ENCODE data around the gene MED27.

MED27 gene

DNA sequence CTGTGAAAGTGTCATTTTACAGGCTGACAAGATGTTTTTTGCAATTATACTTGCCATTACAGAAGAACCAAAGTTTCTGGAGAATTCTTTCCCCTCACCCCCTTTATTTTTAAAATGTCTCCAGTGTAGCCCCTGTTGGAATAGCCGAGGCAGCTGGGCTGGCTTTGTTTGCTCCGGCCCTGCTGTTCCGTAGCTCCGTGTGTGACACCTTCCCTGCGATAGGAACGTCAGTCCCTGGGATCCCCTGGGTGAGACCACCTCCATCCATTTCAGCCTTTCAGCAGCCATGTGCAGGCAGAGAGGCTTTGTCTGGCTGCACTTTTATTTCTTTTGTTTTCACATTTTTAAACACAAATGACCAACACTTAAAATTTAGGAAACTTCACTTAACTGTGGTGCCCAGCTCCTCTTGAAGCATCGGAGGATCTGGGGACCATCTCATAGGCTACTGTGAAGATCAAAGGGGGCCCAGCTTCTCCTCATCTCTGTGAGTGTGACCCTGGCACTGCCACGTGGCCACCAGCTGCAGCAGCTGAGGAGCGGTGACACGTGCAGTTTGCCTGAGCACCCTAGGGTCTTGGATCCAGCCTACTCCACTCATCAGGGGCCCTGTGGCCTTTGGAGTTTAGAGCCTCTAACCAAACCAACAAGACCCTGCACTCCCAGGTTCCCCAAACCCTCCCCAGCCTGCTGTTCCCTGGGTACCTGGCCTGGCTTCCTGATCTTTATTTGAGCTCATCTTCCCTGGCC lies 214.0 kb downstream of the MED27 start:
- TF ChIP-seq EZH2phosphoT487 (IDR thresholded peaks at IDR 0.05; ENCODE audit: borderline replicate concordance): no peak
- TF ChIP-seq, protein P1, sequence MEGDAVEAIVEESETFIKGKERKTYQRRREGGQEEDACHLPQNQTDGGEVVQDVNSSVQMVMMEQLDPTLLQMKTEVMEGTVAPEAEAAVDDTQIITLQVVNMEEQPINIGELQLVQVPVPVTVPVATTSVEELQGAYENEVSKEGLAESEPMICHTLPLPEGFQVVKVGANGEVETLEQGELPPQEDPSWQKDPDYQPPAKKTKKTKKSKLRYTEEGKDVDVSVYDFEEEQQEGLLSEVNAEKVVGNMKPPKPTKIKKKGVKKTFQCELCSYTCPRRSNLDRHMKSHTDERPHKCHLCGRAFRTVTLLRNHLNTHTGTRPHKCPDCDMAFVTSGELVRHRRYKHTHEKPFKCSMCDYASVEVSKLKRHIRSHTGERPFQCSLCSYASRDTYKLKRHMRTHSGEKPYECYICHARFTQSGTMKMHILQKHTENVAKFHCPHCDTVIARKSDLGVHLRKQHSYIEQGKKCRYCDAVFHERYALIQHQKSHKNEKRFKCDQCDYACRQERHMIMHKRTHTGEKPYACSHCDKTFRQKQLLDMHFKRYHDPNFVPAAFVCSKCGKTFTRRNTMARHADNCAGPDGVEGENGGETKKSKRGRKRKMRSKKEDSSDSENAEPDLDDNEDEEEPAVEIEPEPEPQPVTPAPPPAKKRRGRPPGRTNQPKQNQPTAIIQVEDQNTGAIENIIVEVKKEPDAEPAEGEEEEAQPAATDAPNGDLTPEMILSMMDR (conservative IDR thresholded peaks at IDR 0.05; ENCODE audit: low read length): no peak
- Histone ChIP-seq H3K9me2 (replicated peaks; ENCODE audit: low read depth, low read length) (no peaks in the 10 kb centered on the region), H2AFZ (ENCODE audit: low read length) (no peak overlapping the region), H3F3A (ENCODE audit: low read depth) (no peaks in the 10 kb centered on the region), H3K27me3 (ENCODE audit: insufficient read depth, low read length, poor library complexity, severe bottlenecking) (no peaks in the 10 kb centered on the region), H3K4me2 (ENCODE audit: low read depth, low read length, poor library complexity, severe bottlenecking) (no peak overlapping the region), H3K79me2 (ENCODE audit: insufficient read depth, low read length) (no peaks in the 10 kb centered on the region), H3K4me3 (ENCODE audit: low read length, poor library complexity, severe bottlenecking) (no peak overlapping the region), H3K9ac (ENCODE audit: low read depth, low read length, poor library complexity, severe bottlenecking) (no peak overlapping the region), H3K9me3 (ENCODE audit: insufficient read depth, low read depth, low read length) (no peaks in the 10 kb centered on the region), H4K20me1 (ENCODE audit: insufficient read depth, low read length, poor library complexity, severe bottlenecking) (no peaks in the 10 kb centered on the region), H3K36me3 (ENCODE audit: insufficient read depth, low read length) (peaks cover 11% of the 10 kb centered on the region; the same call in 1 of the 2 replicates), H3K4me1 (ENCODE audit: insufficient read depth, low read length, poor library complexity, severe bottlenecking) (no peaks in the 10 kb centered on the region)

DNA sequence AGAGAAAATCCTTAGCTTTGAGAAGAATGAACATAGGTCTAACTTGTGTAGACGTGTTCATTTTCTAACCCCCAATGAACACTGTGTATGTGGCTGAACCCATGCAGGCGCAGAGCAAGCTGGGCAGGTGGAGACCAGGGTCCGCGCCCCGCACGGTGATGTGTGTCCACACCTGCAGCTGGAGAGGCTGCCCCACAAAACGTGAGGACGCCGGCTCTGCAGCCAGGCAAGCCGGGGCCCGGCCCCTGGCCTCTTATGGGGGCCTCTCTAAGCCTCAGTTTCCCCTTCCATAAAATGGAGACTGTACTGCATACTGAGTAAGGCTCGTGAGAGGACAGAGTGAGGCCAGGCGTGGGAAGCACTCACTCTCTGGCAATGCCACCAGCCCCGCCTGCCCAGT lies 215.1 kb downstream of the MED27 start:
- no peaks in the 10 kb centered on the region for H4K20me1 ChIP-seq (ENCODE audit: insufficient read depth, low read length, poor library complexity, severe bottlenecking)
- no peaks in the 10 kb centered on the region for H3K9me2 ChIP-seq (replicated peaks; ENCODE audit: low read depth, low read length)
- no peak for TF ChIP-seq EZH2phosphoT487 (IDR thresholded peaks at IDR 0.05; ENCODE audit: borderline replicate concordance)
- TF ChIP-seq, protein P1 (conservative IDR thresholded peaks at IDR 0.05; ENCODE audit: low read length): no peak
- H3K4me1 ChIP-seq (ENCODE audit: insufficient read depth, low read length, poor library complexity, severe bottlenecking): no peaks in the 10 kb centered on the region
- no peaks in the 10 kb centered on the region for H3K79me2 ChIP-seq (ENCODE audit: insufficient read depth, low read length)
- H3K4me3 ChIP-seq (ENCODE audit: low read length, poor library complexity, severe bottlenecking): no peak overlapping the region
- H3K9me3 ChIP-seq (ENCODE audit: insufficient read depth, low read depth, low read length): no peaks in the 10 kb centered on the region
- no peaks in the 10 kb centered on the region for H3K27me3 ChIP-seq (ENCODE audit: insufficient read depth, low read length, poor library complexity, severe bottlenecking)
- H3K4me2 ChIP-seq (ENCODE audit: low read depth, low read length, poor library complexity, severe bottlenecking): no peak overlapping the region
- H3K36me3 ChIP-seq (ENCODE audit: insufficient read depth, low read length): peaks cover 21% of the 10 kb centered on the region; the same call in 1 of the 2 replicates
- H3K9ac ChIP-seq (ENCODE audit: low read depth, low read length, poor library complexity, severe bottlenecking): no peak overlapping the region
- H2AFZ ChIP-seq (ENCODE audit: low read length): no peak overlapping the region
- H3F3A ChIP-seq (ENCODE audit: low read depth): no peaks in the 10 kb centered on the region

DNA sequence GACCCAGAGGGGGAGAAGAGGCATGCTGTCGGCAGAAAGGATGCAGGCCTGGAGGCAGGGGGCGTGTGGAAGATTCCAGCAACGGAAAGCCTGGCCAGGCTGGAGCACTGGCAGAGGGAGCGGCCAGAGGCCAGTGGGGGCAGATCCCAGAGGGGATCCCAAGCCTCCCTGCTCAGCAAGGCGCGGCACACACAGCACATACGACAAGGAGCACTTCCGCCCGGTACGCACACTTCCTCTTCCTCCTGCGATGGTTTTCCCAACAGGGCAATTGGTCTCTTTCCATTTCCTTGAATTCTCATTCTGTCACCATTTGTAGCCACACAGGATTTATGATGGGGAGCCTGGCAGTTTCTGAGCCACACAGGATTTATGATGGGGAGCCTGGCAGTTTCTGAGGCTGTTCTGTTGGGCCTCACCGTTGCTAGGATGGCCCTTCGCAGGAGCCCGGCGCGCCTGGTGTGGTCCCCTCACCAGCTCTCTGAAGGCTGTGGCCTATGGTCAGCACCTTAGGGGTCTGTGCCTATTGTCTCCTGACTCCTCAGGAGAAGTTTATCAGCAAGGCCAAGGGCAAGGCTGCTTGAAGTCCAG lies 216.3 kb downstream of the MED27 start:
- no peaks in the 10 kb centered on the region for H3F3A ChIP-seq (ENCODE audit: low read depth)
- H3K4me3 ChIP-seq (ENCODE audit: low read length, poor library complexity, severe bottlenecking): no peak overlapping the region
- H3K79me2 ChIP-seq (ENCODE audit: insufficient read depth, low read length): no peaks in the 10 kb centered on the region
- no peak overlapping the region for H2AFZ ChIP-seq (ENCODE audit: low read length)
- no peaks in the 10 kb centered on the region for H3K9me2 ChIP-seq (replicated peaks; ENCODE audit: low read depth, low read length)
- H3K4me1 ChIP-seq (ENCODE audit: insufficient read depth, low read length, poor library complexity, severe bottlenecking): no peaks in the 10 kb centered on the region
- no peaks in the 10 kb centered on the region for H3K27me3 ChIP-seq (ENCODE audit: insufficient read depth, low read length, poor library complexity, severe bottlenecking)
- no peaks in the 10 kb centered on the region for H4K20me1 ChIP-seq (ENCODE audit: insufficient read depth, low read length, poor library complexity, severe bottlenecking)
- TF ChIP-seq EZH2phosphoT487 (IDR thresholded peaks at IDR 0.05; ENCODE audit: borderline replicate concordance): no peak
- TF ChIP-seq, protein P1 (conservative IDR thresholded peaks at IDR 0.05; ENCODE audit: low read length): no peak
- H3K9ac ChIP-seq (ENCODE audit: low read depth, low read length, poor library complexity, severe bottlenecking): no peak overlapping the region
- H3K4me2 ChIP-seq (ENCODE audit: low read depth, low read length, poor library complexity, severe bottlenecking): no peak overlapping the region
- H3K9me3 ChIP-seq (ENCODE audit: insufficient read depth, low read depth, low read length): no peaks in the 10 kb centered on the region
- peaks cover 21% of the 10 kb centered on the region; the same call in 1 of the 2 replicates for H3K36me3 ChIP-seq (ENCODE audit: insufficient read depth, low read length)
